ENCODE measurements around the gene PAOX.
"Not testable (repeated sequence)": the region's sequence is repeated elsewhere in the genome, so short reads cannot be mapped to it uniquely, and the experiment has no call there.

Gene PAOX

GRCh38 chr10:133362846-133363245, 16.2 kb upstream of the PAOX start:
- Histone ChIP-seq H3K36me3 (ENCODE audit: low read depth) (peaks cover 36% of the 10 kb centered on the region), H3K4me1 (ENCODE audit: insufficient read depth, poor library complexity, severe bottlenecking) (no peaks in the 10 kb centered on the region), H3K27me3 (ENCODE audit: insufficient read depth, poor library complexity, severe bottlenecking) (no peaks in the 10 kb centered on the region), H3K4me3 (ENCODE audit: severe bottlenecking) (no peak overlapping the region), H3K27ac (ENCODE audit: poor library complexity, severe bottlenecking) (no peak overlapping the region), H3K9me3 (ENCODE audit: severe bottlenecking) (no peaks in the 10 kb centered on the region)
- DNase-seq (ENCODE audit: low spot score) (no peak), ATAC-seq (ENCODE audit: low read depth) (no peak)
- TF ChIP-seq, protein P1, sequence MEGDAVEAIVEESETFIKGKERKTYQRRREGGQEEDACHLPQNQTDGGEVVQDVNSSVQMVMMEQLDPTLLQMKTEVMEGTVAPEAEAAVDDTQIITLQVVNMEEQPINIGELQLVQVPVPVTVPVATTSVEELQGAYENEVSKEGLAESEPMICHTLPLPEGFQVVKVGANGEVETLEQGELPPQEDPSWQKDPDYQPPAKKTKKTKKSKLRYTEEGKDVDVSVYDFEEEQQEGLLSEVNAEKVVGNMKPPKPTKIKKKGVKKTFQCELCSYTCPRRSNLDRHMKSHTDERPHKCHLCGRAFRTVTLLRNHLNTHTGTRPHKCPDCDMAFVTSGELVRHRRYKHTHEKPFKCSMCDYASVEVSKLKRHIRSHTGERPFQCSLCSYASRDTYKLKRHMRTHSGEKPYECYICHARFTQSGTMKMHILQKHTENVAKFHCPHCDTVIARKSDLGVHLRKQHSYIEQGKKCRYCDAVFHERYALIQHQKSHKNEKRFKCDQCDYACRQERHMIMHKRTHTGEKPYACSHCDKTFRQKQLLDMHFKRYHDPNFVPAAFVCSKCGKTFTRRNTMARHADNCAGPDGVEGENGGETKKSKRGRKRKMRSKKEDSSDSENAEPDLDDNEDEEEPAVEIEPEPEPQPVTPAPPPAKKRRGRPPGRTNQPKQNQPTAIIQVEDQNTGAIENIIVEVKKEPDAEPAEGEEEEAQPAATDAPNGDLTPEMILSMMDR (IDR thresholded peaks at IDR 0.05; ENCODE audit: poor library complexity, severe bottlenecking), result no peak

DNA sequence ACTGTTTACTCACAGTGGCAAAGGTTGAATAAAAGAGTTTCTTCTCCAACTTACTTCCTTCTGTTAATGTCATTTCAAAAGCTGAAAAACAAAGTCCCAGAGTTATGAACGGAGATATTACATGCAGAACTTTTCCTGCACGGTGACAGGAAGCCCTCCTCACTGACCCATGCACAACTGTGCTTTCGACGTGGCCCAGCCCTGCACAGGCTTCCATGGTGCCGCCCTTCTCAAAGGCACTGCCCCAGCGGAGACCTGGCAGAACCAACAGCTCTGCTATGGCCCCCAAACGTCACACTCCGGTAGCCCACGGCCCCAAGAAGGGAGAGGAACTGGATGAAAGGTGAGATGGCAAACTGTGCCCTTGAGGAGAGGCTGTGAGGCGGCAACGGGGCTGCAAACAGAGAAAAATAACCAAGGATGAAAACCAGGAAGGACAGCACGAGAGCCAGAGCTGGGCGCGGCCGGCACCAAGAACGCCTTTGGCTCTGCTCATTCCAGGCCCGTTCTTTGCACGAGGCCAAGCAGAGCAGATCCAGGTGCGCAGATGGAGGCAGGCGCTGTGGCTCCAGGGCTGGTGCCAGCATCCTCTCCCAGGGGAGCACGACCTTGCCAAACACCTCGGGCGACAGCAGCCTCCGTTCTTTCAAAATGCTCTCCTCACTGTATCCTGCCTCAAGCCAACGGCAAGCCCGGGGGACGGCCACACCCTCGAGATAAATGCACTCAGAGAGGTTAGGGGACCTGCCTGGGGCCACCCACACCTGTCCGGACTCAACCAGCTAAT, 14.2 kb upstream of the PAOX start:
- Histone ChIP-seq H3K27me3 (ENCODE audit: insufficient read depth, poor library complexity, severe bottlenecking) (no peaks in the 10 kb centered on the region), H3K4me3 (ENCODE audit: severe bottlenecking) (no peak overlapping the region), H3K27ac (ENCODE audit: poor library complexity, severe bottlenecking) (no peak overlapping the region), H3K9me3 (ENCODE audit: severe bottlenecking) (no peaks in the 10 kb centered on the region), H3K4me1 (ENCODE audit: insufficient read depth, poor library complexity, severe bottlenecking) (no peaks in the 10 kb centered on the region), H3K36me3 (ENCODE audit: low read depth) (peaks cover 49% of the 10 kb centered on the region)
- no peak for DNase-seq (ENCODE audit: low spot score)
- TF ChIP-seq, protein P1 (IDR thresholded peaks at IDR 0.05; ENCODE audit: poor library complexity, severe bottlenecking), result no peak
- no peak for ATAC-seq (ENCODE audit: low read depth)

GRCh38 chr10:133365461-133366129, 13.5 kb upstream of the PAOX start:
- Histone ChIP-seq H3K27ac (ENCODE audit: poor library complexity, severe bottlenecking) (no peak overlapping the region), H3K4me3 (ENCODE audit: severe bottlenecking) (no peak overlapping the region), H3K4me1 (ENCODE audit: insufficient read depth, poor library complexity, severe bottlenecking) (no peaks in the 10 kb centered on the region), H3K9me3 (ENCODE audit: severe bottlenecking) (no peaks in the 10 kb centered on the region), H3K27me3 (ENCODE audit: insufficient read depth, poor library complexity, severe bottlenecking) (no peaks in the 10 kb centered on the region), H3K36me3 (ENCODE audit: low read depth) (peaks cover 49% of the 10 kb centered on the region)
- DNase-seq (ENCODE audit: low spot score) (no peak), ATAC-seq (ENCODE audit: low read depth) (no peak)
- TF ChIP-seq, protein P1 (IDR thresholded peaks at IDR 0.05; ENCODE audit: poor library complexity, severe bottlenecking), result no peak

GRCh38 chr10:133366130-133366478, 13.0 kb upstream of the PAOX start:
- no peaks in the 10 kb centered on the region for H3K4me1 ChIP-seq (ENCODE audit: insufficient read depth, poor library complexity, severe bottlenecking)
- no peak overlapping the region for H3K4me3 ChIP-seq (ENCODE audit: severe bottlenecking)
- DNase-seq (ENCODE audit: low spot score) (no peak), ATAC-seq (ENCODE audit: low read depth) (no peak)
- H3K27ac ChIP-seq (ENCODE audit: poor library complexity, severe bottlenecking), result no peak overlapping the region
- TF ChIP-seq, protein P1 (IDR thresholded peaks at IDR 0.05; ENCODE audit: poor library complexity, severe bottlenecking), result no peak
- H3K27me3 ChIP-seq (ENCODE audit: insufficient read depth, poor library complexity, severe bottlenecking), result no peaks in the 10 kb centered on the region
- H3K36me3 ChIP-seq (ENCODE audit: low read depth), result peaks cover 49% of the 10 kb centered on the region
- no peaks in the 10 kb centered on the region for H3K9me3 ChIP-seq (ENCODE audit: severe bottlenecking)

GRCh38 chr10:133366751-133367150, 12.3 kb upstream of the PAOX start:
- DNase-seq (ENCODE audit: low spot score) (no peak), ATAC-seq (ENCODE audit: low read depth) (no peak)
- Histone ChIP-seq H3K36me3 (ENCODE audit: low read depth) (peaks cover 49% of the 10 kb centered on the region), H3K4me1 (ENCODE audit: insufficient read depth, poor library complexity, severe bottlenecking) (no peaks in the 10 kb centered on the region), H3K27ac (ENCODE audit: poor library complexity, severe bottlenecking) (no peak overlapping the region), H3K4me3 (ENCODE audit: severe bottlenecking) (no peak overlapping the region), H3K9me3 (ENCODE audit: severe bottlenecking) (no peaks in the 10 kb centered on the region), H3K27me3 (ENCODE audit: insufficient read depth, poor library complexity, severe bottlenecking) (no peaks in the 10 kb centered on the region)
- TF ChIP-seq, protein P1 (IDR thresholded peaks at IDR 0.05; ENCODE audit: poor library complexity, severe bottlenecking), result no peak

GRCh38 chr10:133367461-133367860, 11.6 kb upstream of the PAOX start:
- not testable (repeated sequence) for H3K27ac ChIP-seq (ENCODE audit: poor library complexity, severe bottlenecking); H3K27me3 ChIP-seq (ENCODE audit: insufficient read depth, poor library complexity, severe bottlenecking); H3K4me1 ChIP-seq (ENCODE audit: insufficient read depth, poor library complexity, severe bottlenecking); ATAC-seq (ENCODE audit: low read depth); H3K9me3 ChIP-seq (ENCODE audit: severe bottlenecking); DNase-seq (ENCODE audit: low spot score); H3K4me3 ChIP-seq (ENCODE audit: severe bottlenecking)
- peaks cover 44% of the 10 kb centered on the region for H3K36me3 ChIP-seq (ENCODE audit: low read depth)

Data from RWPE2 (cell line).